GM19468 (cell line): ENCODE data around the gene SSU72.

Source experiments
- ATAC-seq: cut with Tn5 transposase; IDR thresholded peaks from one replicate; pipeline ENCODE4 v1.9.1; 2021; ENCODE audit warnings: mild to moderate bottlenecking, moderate library complexity, moderate number of reproducible peaks; ENCODE audit not compliant: unreplicated experiment; ENCODE audit errors: extremely low read depth

Gene SSU72

GRCh38 chr1:1574721-1575537 is at the start of gene SSU72:
TSS of gene SSU72 (minus strand) at chr1:1574863. CDS start at chr1:1574557, 306 bp downstream.
- ATAC-seq, result peak; percentile 44

- ATAC-seq, result no peak
Observed at GRCh38 chr1:1623631-1624442, 49.2 kb upstream of the SSU72 start.

GRCh38 chr1:1623181-1623630 is 48.5 kb upstream of the SSU72 start:
- no peak for ATAC-seq

DNA sequence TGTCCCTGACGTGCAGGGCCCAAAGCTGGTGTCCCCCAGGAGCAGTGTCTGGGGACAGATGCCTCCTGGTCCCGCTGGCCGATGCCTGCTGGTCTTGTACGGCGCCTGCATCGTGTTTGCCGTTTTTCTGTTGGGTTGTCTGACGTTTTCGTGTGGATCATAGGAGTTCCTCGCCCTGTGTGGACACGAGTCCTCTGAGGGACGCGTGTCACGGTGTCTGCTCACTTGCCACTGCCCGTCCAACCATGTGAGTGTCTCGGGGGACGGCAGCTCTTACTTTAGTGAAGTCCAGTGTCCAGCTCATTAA is 48.1 kb upstream of the SSU72 start:
- ATAC-seq, result no peak

- ATAC-seq, result no peak
Observed at GRCh38 chr1:1622010-1622787, 47.5 kb upstream of the SSU72 start.

DNA sequence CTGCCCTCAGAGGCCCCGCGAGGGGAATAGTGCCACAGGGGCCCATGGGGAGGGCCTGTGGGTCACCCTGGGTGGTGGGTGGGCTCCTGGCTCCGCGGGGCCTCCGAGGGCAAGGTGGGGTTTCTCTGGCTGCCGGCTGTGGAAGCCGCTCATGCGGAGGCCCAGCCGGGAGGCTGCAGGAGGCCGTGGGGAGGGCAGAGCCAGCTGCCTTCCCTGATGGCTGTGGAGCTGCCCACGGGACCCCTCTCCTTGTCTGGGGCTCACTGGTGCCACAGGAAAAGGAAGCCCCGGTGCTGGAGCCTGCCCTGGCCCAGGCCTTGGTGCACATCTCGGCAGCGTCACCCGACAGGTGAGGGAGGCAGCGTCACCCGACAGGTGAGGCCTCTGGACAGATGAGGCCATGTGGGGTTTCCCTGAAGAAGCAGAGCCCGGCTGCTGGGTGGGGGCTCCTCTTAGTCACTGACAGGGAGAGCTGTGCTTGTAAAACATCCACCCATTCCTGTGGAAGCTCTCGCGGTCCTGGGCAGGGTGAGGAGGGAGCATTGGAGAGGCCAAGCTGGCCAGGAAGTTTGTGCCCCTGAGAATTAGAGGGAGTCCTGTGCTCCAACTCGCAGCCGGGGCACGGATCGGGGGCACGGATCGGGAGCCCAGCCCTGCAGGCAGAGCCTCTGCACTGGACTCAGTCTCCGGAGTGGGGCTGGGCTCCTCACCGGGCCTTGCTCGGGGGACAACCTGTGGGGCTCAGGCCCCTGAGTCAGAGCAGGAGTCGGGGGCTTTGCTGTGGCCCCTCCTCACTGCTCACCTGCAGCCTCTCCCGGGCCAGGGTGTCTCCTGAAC is 46.7 kb upstream of the SSU72 start:
- no peak for ATAC-seq

GRCh38 chr1:1620433-1621139 is 45.9 kb upstream of the SSU72 start:
- ATAC-seq, result no peak

GRCh38 chr1:1619917-1620361 is 45.3 kb upstream of the SSU72 start:
- no peak for ATAC-seq

DNA sequence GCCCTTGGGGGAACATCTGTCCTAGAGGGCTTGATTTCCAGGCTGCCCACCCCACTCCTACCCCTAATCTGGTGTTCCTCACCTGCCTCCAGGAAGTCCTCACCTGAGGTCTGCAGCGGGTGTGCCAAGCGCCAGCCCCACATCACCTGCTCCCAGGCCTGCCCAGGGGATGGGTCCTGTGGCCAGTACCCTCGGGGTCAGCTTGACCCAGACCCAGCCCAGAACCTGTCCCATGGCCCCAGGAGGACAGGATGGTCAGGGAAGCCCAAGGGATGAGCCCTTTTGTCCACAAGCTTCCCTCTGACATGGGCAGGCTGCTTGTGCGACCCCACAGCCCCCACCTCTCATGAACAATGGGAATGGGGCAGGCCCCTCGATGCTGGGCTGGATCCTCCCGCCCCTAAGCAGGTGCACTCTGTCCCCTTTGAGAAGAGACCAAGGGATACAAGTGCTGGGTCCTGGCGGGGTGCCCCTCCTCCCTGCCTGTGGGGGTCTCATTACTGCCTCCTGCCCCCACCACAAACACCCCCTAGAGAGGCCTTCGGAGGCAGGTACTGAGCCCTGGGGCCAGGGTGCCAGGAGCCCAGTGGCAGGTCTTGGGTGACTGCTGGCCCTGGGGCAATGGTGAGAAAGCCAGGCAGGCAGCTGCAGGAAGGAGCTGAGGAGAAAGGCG is 43.9 kb upstream of the SSU72 start:
- no peak for ATAC-seq

DNA sequence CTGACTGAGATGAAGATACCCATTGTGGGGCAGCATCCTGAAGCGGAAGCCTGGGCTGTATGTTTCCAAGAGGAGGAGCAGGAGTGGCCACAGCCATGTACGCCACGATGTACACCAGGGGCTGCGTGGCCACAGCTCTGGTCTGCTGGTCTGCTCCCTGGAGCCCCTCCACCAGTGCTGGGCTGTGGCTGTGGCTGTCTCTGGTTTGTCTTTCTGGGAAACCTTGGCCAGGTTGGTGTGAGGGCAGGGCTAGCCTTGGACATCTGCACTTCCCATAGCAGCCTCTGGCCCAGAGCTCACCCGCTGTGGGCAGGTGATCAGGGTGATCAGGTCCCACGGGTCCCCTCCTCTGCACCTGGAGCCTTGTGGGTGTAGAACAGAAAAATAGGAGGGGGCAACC is 43.3 kb upstream of the SSU72 start:
- no peak for ATAC-seq

DNA sequence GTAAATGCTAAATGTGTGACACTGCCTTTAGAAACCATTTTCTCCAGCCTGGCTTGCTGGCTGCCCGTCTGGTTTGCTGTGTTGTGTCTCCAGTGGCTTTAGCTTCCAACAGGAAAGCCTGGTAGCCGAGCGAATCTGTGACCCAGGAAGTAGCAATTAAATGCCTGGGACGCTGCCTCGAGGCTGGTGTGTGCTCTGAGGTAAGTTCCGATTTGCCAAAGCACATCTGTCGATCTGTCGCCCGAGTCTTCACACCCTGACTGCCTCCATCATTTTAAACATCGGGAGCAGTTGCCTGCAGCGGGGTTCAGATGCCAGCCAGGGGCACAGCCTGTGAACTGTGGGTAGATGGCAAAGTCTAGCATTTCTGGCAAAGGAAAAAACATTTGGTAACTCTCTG is 42.9 kb upstream of the SSU72 start:
- no peak for ATAC-seq

- no peak for ATAC-seq
Observed at GRCh38 chr1:1616838-1617237, 42.2 kb upstream of the SSU72 start.

- no peak for ATAC-seq
Observed at GRCh38 chr1:1616045-1616790, 41.6 kb upstream of the SSU72 start.

DNA sequence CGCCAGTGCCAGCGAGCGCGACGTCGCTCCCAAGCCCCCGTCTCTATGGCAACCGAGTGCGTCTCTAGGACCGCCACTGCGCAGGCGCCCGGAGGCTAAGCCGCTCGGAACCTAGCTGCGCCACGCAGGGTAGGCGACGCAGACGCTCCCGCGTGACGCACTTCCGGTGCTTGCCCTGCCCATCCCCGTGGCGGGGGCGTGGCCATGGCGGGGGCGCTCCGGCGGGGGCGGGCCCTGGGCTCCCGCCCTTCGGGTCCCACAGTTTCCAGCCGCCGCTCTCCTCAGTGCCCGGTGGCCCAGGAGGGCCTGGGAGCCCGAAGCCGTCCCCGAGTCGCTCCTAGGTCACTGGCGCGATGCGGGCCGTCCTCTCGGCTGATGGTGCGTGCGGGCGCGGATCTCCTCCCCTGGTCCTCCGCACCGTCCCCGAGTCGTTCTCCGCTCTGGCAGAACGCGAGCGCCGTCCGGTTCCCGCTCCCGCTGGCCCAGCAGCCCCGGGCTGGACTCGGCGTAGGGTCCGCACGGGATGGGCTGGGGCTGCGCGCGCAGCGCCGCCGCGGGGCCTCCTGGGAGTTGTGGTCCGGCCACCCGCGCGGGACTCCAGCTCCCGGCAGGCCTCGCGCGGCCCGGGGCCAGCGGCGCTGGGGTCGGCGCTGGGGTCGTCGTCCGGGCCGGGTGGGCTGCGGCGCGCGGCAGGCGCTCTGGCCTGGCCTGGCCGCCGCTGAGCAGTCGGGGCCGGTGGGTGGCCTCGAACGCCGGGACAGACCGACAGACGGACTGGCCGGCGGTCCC is 40.8 kb upstream of the SSU72 start, which contains the start of gene MIB2:
Gene MIB2, plus strand, starts transcription at position 245 of the 789 bp plus-strand sequence. CDS start 7,953 bp downstream, outside the sequence.
- peak; percentile 91 for ATAC-seq

- ATAC-seq, result no peak
Observed at GRCh38 chr1:1614954-1615255, 40.2 kb upstream of the SSU72 start.

DNA sequence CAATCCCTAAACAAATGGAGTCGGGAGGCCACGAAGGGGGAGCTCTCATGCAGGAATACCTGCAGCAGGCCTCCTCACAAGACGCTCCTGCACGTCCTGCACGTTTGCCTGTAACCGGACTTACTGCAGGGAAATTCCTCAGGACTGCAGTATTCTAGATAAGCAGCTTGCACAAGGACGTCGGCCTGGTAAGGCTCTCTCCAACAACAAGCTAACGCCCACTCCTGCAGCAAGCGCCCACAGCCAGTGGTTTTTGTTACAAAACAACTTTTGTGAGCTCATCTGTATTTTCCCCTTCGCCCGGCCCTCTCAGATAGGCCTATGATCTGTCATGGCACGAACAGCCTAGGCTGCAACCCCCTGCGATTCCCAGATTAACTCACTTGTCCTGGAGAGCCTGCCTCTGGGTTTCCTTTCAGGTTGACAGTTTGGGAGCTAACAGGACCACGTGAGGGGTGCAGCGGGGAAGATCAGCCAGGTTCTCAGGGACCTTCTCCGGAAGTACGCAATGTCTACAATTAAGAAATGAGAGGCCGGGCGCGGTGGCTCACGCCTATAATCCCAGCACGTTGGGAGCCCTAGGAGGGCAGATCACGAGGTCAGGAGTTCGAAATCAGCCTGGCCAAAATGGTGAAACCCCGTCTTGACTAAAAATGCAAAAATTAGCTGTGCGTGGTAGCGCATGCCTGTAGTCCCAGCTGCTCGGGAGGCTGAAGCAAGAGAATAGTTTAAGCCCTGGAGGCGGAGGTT is 39.7 kb upstream of the SSU72 start:
- no peak for ATAC-seq
